ENCODE measurements around the gene MYZAP.

DNA sequence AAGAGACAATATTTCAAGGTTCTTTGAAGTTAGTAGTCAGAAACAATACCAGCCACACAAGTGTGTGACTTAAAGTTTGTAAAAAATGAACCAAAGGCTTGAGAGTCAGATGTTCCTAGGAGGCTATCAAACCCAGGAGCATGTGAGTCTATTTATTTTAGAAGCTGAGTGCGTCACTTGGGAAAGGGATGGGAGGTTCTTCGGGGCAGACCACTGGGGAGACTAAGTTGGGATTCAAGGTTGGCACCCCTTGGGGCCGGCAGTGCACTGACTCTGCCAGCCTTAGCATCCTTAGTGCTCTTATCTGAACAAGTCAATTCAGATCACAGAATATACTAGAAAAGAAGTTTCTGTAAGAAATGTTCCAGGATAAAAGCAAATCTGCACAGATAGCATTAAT is 64.7 kb downstream of the MYZAP start:
- TF ChIP-seq, protein P1, sequence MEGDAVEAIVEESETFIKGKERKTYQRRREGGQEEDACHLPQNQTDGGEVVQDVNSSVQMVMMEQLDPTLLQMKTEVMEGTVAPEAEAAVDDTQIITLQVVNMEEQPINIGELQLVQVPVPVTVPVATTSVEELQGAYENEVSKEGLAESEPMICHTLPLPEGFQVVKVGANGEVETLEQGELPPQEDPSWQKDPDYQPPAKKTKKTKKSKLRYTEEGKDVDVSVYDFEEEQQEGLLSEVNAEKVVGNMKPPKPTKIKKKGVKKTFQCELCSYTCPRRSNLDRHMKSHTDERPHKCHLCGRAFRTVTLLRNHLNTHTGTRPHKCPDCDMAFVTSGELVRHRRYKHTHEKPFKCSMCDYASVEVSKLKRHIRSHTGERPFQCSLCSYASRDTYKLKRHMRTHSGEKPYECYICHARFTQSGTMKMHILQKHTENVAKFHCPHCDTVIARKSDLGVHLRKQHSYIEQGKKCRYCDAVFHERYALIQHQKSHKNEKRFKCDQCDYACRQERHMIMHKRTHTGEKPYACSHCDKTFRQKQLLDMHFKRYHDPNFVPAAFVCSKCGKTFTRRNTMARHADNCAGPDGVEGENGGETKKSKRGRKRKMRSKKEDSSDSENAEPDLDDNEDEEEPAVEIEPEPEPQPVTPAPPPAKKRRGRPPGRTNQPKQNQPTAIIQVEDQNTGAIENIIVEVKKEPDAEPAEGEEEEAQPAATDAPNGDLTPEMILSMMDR (optimal IDR thresholded peaks at IDR 0.05 in 1 of 3, IDR thresholded peaks at IDR 0.05 in 1 of 3, conservative IDR thresholded peaks at IDR 0.05 in 1 of 3; ENCODE audit: extremely low read depth in 1 of 3, insufficient read depth in 2 of 3, low read length in 3 of 3) = no peak
- no peak for TF ChIP-seq EZH2 (IDR thresholded peaks at IDR 0.05; ENCODE audit: low read length)
